GM15510 (cell line): ENCODE data around the gene HDAC4.

Experiments
- POLR2A ChIP-seq: IDR thresholded peaks from 3 replicates; pipeline ENCODE4 v1.6.1; 2011; ENCODE audit warnings: borderline replicate concordance; ENCODE audit not compliant: insufficient read length; ENCODE audit errors: extremely low read depth

HDAC4 gene

DNA sequence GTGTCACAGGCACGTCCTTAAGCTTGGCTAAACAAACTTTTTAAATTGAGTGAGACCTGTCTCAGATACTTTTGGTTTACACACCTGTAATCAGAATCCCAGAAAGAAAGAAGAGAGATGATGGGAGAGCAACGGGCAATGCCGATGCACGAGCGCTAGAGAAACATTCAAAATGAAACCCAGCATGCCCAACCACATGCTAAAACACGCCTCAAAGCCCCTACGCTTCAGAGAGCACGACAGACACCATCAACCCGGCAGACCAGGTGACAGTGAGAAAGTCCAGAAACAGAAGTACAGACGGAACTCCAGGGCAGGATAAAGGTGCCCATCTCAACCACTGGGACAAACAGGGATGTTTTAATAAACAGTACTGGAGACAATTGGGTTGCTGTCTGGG, 85.5 kb downstream of the HDAC4 start:
- no peak for TF ChIP-seq POLR2A

DNA sequence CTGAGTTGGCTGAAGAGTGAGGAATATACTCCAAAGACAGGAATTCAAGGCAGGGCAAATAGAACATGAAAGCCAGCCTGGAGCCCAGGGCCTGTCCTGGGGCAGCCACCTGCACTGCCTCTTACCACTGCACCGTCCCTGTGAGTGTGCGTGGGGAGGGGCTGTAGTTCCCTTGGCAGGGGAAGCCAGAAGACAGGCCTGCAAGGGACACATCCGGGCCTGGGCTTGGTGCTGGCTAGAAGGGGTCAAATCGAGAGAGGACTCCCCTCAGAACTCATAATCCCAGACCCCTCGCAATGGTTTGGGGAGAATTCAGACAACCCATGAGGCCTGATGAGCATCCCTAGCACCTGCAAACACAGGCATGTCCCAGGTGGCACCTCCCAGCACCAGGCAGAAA, 87.0 kb downstream of the HDAC4 start:
- TF ChIP-seq POLR2A, result no peak

DNA sequence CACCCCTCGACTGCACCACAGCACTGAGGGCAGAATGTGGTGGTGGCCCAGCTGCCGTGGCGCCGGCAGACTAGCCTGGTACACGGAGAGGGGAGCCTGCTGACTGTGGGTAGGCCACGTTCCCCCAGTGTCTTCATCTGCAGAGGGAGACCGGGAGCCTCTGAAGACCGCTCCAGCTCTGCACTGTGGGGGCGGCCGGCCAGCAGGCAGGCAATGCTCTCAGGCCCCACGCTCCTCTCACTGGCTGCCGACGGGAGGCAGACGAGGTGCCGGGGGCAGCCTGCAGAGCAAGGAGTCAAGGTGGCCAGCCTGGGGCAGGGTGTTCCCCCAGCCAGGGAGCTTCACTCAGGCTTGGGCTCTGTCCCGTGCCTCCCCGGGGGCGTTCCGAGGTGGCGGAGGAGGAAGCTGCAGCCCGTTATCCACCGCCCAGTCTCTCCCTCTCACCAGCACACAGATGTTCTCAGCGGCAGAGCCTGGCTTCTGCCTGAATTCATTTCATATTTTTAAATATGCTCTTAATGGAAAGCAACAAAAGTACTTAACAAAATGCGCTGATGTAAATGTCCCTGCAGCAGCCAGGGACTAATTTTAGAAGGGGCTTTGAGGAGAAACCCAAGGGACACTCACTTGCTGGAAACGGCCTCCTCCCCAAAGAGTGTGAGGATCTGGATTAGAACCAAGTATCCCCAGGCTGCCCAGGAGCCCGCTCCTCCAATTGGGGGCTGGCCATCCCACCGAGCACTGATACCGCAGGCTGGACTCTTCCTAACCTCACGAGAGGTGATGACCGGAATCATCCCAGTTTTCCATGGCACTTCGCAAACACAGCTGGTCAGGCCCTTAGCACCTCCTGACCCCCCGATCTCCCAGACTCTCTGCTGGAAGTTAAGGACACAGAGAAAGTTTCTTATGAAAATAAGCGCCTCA, 87.8 kb downstream of the HDAC4 start:
- no peak for TF ChIP-seq POLR2A

DNA sequence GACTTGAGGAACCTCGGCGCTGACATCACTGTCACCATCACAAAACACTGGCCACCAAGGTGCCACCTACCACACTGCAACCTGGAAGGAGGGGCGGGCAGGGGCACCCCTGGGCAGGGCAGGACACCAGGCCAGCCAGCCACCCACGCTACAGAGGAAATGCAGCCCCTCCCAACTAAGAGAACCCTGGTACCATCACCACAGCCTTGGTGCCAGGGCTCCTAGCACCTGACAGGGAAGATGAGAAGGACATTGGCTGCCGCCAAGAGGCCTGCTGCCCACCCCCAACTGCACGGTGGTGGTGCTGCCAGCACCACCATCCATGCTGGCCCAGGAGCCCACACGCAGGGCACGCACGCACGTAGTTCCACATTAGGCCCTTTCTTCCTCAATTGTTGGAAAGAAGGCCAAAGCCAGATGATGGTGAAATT, 88.7 kb downstream of the HDAC4 start:
- TF ChIP-seq POLR2A, result no peak

DNA sequence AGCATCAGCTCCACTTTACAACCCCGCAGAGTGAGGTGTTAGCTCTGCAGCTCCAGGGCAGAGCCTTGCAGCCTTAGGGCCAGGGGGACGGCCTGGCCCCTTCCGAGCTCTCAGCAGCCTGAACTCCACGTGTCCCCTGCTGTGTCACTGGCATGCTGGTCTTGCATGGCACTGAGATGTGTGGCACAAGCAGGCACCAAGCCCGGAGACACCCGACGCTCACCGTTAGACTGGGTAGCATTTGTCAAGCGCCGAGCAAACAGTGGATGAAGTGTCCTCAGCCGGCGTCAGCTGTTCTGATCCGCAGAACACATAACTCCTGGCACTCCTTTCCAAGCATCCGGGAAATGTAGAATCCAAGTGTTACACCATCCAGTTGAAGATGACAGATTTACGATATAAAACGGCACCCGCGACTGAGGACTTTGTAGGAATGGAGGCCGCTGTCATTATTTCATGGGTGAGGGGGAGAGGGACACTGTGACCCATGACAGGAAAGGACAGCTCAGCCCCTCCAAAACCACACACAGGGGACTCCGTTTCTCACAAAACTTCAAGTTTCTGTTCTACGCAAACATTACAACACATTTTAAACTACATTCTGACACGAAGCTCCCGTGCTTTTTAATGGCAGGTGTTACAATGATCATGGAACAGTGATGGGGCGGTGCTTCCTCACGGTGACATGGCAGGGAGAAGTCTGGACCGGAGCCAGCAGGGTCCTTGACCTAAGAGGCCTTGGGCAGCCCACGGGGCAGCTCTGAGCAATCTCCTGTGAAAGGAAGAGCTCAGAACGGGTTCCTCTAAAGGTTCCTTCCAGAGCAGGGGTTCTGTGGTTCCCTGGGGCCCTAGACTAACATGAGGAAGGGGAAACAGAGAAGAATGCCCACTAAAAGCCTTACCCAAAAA, 89.4 kb downstream of the HDAC4 start:
- no peak for TF ChIP-seq POLR2A

DNA sequence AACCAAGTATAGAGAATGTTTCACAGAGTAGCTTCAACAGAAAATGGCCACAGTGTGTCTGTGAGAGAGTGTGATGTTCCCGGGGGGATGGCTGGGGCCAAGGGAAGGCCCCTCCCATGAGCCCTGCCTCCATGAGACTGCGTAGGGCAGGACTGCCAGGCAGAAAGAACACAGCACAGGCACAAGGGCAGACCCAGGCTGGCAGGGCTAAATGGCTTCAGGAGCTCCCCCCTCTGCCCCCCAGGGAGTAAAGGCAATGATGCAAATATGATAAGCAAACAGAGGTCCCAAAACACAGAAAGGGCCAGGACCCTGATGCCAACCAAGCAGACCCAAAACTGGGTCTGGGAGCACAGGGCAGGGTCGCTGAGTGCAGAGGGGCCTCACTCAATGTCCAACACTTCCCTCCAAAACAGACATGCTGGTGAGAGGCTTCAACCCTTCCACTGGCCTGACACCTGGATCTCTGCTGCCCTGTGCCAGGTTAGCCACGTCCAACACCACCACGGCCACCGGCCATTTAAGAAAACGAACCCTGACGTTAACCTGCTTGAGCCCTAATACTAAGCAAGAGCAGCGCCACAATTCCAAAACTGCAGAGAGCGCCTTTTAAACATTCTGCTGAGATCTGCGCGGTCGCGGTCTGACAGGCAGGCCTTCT, 90.3 kb downstream of the HDAC4 start:
- no peak for TF ChIP-seq POLR2A

DNA sequence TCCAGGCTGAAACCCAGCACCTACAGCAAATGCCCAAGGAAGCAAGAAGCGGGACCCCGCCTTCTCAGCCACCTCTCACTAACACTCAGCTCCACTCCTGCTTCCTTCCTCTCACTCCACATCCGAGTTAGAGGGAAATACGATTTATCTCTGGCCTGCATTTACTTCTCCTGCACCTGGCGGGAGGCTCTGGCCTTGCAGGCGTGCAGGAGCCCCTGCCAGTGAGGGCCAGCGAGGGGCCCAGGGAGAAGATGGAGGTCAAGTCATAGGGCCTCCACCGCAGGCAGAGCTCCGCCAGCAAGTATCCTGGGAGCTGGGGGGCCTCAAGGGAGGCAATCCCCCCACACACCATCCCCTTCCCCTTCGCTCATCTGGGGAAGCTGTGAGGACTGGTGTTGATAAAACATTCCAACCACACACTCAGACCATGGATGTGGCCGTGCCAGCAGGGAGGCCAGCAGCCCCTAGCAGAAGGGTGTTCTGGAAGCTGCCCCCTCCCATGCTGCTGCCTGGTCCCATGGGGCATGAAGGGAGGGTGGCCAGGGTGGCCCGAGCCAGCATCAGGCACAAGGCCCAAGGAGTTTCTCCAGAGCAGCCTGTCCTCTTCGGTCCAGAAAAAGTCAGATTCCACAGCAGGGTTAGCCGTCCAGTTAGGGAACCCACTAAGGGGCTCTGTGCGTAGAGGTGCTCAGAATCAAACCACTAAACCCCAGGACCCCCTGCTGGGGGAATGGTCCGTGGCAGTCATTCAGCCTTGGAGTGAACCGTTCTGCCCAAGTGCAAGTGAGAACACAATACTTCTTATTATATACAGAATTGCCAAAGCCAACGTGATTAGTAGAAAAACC, 91.2 kb downstream of the HDAC4 start:
- no peak for TF ChIP-seq POLR2A

DNA sequence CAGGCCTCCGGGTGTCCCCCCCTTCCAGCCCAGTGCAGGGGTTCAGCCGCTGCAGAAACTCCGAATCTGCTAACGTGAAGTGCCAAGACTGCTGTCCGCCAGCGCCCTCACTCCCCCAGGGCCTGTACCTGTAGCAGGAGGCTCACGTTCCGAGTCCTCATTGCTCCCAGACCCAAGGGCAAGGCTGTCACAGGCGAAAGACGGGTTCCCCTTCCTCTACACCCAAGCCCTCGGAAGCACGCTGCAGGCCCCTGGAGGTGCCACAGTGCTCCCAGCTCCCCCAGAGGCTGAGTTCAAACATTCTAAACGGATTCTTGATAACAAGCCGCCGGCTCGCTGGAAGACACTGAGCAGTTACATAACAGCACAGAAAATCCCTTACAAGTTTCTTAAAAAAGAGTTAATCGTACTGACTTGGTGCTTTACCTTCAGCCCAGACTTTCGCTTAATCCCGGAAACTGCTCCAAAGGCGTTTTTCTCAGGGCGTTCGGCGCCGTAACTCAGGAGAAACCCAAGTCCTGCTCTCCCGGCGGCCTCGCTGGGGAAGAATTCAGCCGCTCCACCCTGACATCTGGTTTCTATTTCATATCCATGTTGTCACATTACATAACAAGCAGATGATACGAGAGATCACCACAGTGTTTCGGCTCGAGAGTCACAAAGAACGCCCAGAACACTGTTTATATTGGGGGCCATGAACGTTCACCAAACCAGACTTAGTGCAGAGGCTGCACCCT, 92.0 kb downstream of the HDAC4 start:
- TF ChIP-seq POLR2A, result no peak

DNA sequence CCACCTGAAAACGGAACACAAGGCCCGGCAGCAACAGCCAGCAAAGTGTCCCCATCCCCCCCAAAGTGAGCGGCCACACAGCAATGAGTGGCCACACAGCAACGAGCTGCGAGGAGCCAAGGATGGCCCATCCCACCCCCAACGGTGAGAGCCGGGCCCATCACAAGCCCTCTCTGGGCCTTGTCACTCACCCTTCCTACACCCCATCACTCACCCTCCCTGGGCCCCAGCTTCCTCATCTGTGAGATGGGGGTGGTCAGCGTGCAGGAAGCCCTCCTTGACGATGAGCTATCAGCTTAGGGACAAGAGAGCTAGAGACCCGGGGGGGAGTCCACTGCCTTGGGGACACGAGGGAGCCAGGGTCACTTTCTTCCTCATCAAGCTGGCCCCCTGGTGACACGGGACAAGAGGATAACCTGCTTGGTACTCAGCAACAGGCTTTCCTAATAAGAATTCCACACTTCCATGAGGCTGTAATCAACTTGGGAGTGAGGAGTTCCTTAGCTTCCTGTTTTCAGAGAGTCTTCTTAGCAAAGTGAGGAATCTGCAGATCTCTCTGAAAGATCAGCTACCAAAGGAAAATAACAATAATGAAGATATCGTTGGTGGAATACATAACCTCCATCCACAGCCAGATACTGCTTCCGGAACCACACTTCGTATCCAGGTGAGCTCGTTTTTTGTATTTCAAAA, 92.8 kb downstream of the HDAC4 start:
- no peak for TF ChIP-seq POLR2A

DNA sequence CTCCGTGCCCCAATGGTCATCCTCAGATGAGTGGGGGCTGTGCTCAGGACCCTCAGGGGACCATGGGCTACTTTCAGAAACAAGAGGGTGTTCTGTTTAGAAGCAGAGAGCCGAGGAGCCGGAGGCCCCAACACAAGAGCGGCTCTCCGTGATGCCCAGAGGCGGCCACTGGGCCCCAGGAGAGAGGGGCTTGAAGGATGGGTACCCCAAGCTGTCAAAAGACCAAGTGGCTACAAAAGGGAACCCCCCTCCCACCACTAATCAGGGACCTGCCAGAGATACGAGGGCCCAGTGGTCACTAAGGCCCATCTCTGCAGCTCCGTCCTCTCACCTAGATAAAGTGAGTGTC, 93.6 kb downstream of the HDAC4 start:
- TF ChIP-seq POLR2A, result no peak

DNA sequence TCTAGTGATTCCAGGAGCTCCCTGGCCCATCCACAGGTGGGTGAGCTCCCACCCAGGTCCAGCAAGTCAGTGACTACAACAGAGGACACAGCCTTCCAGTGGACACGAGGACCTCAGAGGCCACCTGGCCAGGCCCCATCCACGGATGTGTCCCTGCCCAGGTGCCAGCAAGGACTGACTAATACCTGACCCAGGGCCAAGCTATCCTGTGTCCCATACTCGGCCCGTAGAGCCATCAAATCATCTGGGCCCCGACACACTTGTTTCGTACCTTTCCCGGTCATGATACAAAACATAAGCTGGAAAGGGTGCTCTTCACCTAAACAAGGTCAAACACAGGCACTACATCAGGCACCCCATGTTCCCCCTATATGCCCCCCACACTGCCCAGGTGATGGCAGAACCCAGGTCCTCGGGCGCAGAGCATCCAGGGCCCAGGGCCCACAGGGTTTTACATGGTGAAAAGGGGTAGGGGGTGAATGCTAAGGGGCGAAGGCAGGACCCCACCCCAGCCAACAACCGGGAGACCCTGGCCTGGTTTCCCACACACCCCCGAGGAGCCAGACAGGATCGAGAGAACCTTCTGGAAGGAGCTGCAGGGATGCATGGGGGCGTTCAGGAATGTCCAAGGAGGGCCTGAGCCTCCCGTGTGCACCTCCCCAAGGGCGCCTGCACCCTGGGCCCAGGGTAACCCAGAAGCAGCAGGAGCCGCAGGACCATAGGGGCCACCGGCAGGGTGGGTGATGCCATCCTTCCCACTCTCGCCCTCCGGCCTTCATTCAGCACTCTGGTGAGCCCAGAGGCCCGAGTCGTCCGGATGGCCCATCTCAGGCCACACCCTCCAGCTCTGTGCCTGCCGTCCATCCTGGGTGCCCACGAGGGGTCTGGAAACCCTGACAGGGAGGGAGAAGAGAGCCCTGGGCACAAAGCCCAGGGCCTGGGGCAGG, 94.3 kb downstream of the HDAC4 start:
- TF ChIP-seq POLR2A, result no peak

DNA sequence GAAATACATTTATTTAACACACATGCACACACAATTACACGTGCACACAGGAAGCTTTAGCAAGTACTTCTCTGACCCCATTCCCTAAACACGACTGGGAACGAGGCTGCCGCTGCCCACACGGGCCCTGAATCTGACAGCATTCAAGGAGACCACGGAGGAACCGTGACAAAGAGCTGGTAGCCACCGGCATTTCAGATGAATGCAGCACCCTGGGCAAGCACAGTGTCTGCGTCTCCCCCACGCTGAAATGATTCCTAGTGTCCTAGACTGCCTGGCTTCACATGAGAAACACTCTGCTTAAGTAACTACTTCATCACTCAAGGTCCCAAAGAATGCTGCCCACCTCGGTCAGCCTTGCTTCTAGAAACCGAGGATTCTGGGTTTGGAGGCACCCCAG, 95.0 kb downstream of the HDAC4 start:
- no peak for TF ChIP-seq POLR2A
